Tibial artery (tissue), 4 donors: ENCODE results near the gene PARD6B.

Experiments
- DNase-seq, 2 donors: peaks; one replicate each; pipeline ENCODE4 v3.0.0-alpha.2; 2019
- H3K27ac ChIP-seq, 2 donors: fragments of 200-600 bp; sonication (generic) in 1 of 2; 1 replicate in 1 of 2; 2 replicates in 1 of 2; pipeline ENCODE4 v1.5.1; 2018 to 2019; ENCODE audit warnings: mild to moderate bottlenecking in 1 of 2
- H3K27me3 ChIP-seq, 2 donors: fragments of 200-600 bp; sonication (generic) in 1 of 2; one replicate each; pipeline versions ENCODE4 v1.5.1 to v1.6.0; 2016 to 2019
- H3K36me3 ChIP-seq, 3 donors: fragments of 200-600 bp; sonication (generic) in 2 of 3; one replicate each; pipeline ENCODE4 v1.5.1; 2016 to 2019; ENCODE audit warnings: mild to moderate bottlenecking in 2 of 3
- H3K4me1 ChIP-seq, 4 donors: fragments of 200-600 bp; sonication (generic) in 2 of 4; 1 replicate in 3 of 4; 2 replicates in 1 of 4; pipeline ENCODE4 v1.5.1; 2016 to 2019
- H3K4me3 ChIP-seq, 2 donors: fragments of 200-600 bp; sonication (generic) in 1 of 2; 1 replicate in 1 of 2; 2 replicates in 1 of 2; pipeline ENCODE4 v1.5.1; 2018 to 2019; ENCODE audit warnings: mild to moderate bottlenecking in 2 of 2
- H3K9me3 ChIP-seq, 3 donors: fragments of 200-600 bp; sonication (generic) in 1 of 3; one replicate each; pipeline ENCODE4 v1.5.1; 2016 to 2019
- intact Hi-C: fragments of 100-400 bp; cut with DNase I; formaldehyde crosslinking; loops from one replicate; pipeline ENCODE4 v1.15.0; 2023; ENCODE audit warnings: low total_unique reads
- TF ChIP-seq, protein P1 (sequence below), 2 experiments: fragments of 200-600 bp in 1 of 2; fragments of 450-650 bp in 1 of 2; IDR thresholded peaks; one replicate each; pipeline ENCODE4 v1.5.1; 2017 to 2019; ENCODE audit warnings: antibody characterized with exemption in 2 of 2, mild to moderate bottlenecking in 1 of 2, moderate library complexity in 1 of 2

Gene PARD6B

DNA sequence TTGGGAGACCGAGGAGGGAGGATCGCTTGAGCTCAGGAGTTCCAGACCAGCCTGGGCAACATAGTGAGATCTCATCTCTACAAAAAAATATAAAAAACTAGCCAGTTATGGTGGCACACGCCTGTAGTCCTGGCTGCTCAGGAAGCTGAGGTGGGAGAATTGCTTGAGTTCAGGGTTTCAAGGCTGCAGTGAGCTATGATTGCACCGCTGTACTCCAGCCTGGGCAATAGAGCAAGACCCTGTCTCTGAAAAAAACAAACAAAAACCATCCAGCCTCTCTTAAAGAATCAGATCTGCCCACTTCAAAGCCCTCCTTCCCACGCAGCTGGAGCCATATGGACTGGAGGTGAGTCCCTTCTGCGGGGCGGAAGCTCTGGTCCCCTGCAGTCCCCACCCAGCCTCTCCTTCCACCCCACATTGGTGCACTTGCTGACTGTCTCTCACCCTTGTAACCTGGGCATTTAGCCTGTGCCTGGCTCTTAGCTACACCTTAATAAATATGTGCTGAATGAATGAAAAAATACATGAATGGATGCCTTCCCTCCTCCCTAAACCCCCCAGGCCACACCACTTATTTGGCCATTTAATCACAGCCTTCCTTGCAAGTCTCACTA lies 7.2 kb upstream of the PARD6B start:
- Histone ChIP-seq H3K36me3 (no peaks in the 10 kb centered on the region), H3K4me3 (no peak overlapping the region), H3K27ac (peak overlapping the region; percentile 71 to 82), H3K4me1 (peaks cover 0 to 54% (median 28%) of the 10 kb centered on the region in 4 donors), H3K9me3 (no peaks in the 10 kb centered on the region), H3K27me3 (no peaks in the 10 kb centered on the region)
- DNase-seq = peak in 1 of 2 donors; percentile 56
- TF ChIP-seq, protein P1, sequence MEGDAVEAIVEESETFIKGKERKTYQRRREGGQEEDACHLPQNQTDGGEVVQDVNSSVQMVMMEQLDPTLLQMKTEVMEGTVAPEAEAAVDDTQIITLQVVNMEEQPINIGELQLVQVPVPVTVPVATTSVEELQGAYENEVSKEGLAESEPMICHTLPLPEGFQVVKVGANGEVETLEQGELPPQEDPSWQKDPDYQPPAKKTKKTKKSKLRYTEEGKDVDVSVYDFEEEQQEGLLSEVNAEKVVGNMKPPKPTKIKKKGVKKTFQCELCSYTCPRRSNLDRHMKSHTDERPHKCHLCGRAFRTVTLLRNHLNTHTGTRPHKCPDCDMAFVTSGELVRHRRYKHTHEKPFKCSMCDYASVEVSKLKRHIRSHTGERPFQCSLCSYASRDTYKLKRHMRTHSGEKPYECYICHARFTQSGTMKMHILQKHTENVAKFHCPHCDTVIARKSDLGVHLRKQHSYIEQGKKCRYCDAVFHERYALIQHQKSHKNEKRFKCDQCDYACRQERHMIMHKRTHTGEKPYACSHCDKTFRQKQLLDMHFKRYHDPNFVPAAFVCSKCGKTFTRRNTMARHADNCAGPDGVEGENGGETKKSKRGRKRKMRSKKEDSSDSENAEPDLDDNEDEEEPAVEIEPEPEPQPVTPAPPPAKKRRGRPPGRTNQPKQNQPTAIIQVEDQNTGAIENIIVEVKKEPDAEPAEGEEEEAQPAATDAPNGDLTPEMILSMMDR (IDR thresholded peaks at IDR 0.05) = no peak
- intact Hi-C loops = no loop called here

DNA sequence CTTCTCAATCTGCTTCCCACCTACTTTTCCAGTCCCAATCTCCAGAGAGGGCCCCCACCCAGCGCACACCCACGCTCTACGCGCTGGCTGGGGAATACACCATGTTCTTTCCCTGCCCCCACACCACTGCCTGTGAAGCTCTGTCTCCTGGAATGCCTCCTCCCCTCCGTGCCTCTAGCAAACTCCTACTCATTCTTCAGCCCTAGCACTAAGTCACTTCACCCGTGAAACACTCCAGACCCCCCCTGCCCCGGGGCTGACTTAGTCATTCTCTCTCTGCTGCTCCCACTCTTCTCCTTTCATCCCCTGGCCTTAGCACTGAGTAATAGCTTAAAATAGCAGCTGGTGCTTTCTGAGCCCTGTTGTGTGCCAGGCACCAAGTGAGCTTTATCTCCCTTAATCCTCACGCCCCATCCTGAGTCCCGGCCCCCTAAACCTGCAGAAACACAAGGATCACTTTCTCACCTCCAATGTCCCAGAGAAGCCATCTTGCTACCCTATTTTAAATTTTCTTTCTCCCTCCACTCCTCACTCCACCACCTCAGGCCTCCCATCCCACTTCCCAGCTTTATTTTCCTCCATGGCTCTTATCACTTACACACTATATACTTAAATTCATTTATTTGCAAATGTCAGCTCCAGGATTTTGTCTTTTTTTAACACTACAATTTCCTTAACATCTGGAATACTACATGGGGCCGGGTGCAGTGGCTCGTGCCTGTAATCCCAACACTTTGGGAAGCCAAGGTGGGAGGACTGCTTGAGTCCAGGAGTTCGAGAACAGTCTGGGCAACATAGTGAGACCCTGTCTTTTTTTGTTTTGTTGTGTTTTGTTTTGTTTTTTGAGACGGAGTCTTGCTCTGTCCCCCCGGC lies 6.3 kb upstream of the PARD6B start:
- H3K9me3 ChIP-seq = no peaks in the 10 kb centered on the region
- DNase-seq = peak; percentile 89 to 96
- intact Hi-C loops = no loop called here
- no peaks in the 10 kb centered on the region for H3K27me3 ChIP-seq
- no peaks in the 10 kb centered on the region for H3K36me3 ChIP-seq
- peak overlapping the region; percentile 71 to 82 for H3K27ac ChIP-seq
- peaks cover 0 to 56% (median 31%) of the 10 kb centered on the region in 4 donors for H3K4me1 ChIP-seq
- no peak overlapping the region for H3K4me3 ChIP-seq
- TF ChIP-seq, protein P1 (IDR thresholded peaks at IDR 0.05) = no peak

DNA sequence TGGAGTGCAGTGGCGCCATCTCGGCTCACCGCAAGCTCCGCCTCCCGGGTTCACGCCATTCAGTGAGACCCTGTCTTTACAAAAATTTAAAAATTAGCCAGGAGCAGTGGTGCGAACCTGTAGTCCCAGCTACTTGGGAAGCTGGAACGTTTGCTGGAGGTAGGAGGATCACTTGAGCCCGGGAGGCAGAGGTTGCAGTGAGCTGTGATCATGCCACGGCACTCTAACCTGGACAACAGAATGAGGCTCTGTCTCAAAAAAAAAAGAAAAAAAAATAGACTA lies 5.7 kb upstream of the PARD6B start:
- TF ChIP-seq, protein P1 (IDR thresholded peaks at IDR 0.05) = no peak
- intact Hi-C loops = no loop called here
- Histone ChIP-seq H3K4me1 (peaks cover 0 to 60% (median 34%) of the 10 kb centered on the region in 4 donors), H3K36me3 (no peaks in the 10 kb centered on the region), H3K4me3 (no peak overlapping the region), H3K27ac (peak overlapping the region; percentile 71 to 82), H3K9me3 (no peaks in the 10 kb centered on the region), H3K27me3 (no peaks in the 10 kb centered on the region)
- peak in 1 of 2 donors; percentile 34 for DNase-seq

DNA sequence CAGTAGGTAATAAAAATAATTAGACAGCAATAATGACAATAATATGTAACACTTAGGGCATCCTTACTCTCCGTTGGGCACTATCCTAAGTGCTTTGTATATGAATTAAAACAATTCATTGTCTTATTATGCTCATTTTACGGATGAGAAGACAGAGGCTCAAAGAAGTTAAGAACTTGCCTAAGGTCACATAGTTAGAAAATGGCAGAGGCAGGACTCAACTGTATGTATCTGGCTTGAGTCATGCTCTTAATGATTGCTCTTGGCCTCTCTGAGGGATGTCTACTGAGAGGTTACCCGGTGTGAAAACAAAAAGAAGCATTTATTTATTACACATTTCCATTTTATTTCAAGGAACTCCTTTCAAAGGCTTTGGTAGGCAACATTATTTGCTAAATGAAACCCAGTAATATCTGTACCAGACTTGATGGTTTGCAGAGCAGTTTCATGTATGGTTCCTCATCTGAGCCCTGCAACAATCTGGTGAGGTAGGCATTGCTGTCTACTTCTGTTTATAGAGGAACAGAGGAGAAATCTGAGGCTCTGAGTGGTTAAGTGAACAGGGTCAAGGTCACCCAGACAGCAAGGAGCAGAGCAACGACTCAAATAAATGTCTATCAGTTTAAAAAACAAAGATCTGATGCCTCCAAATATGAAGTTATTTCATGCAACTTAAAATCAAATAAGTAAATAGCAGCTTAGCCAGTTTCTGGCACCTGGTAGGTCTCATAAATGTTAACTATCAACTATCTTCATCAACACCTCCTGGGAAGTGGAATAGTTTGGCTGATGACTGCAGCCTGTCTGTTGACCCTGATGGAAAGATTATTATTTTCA lies 4.2 kb upstream of the PARD6B start:
- intact Hi-C loops = no loop called here

More for the DNA sequence above, 4.2 kb upstream of the PARD6B start:
- TF ChIP-seq, protein P1 (IDR thresholded peaks at IDR 0.05) = no peak
- Histone ChIP-seq H3K27me3 (no peaks in the 10 kb centered on the region), H3K4me3 (no peak overlapping the region), H3K9me3 (no peaks in the 10 kb centered on the region), H3K27ac (no peak overlapping the region), H3K36me3 (no peaks in the 10 kb centered on the region), H3K4me1 (peaks cover 0 to 56% (median 36%) of the 10 kb centered on the region in 4 donors)
- DNase-seq = no peak
